Activated T-cell treated with anti-CD3 and anti-CD28 coated beads, Interleukin-2, amount 50 U/mL, for 4 hours (primary cell): ENCODE results near the gene SETBP1. TPM values are rescaled to one million over a fixed set of nuclear protein-coding genes. Genes with fewer than 3 reads are reported as not detected.

Source experiments
- ATAC-seq, 2 donors: fragments of 200-7000 bp; cut with Tn5 transposase; one replicate each; pipeline ENCODE4 v1.10.0; 2021
- DNase-seq: peaks from one replicate; pipeline ENCODE4 v3.0.0-alpha.2; 2020
- H3K27me3 Mint-ChIP-seq: one replicate; pipeline ENCODE4 v1.8.0; 2021; ENCODE audit warnings: low read depth, mixed read lengths
- H3K36me3 Mint-ChIP-seq: one replicate; pipeline ENCODE4 v1.8.0; 2022; ENCODE audit warnings: mixed read lengths; ENCODE audit not compliant: insufficient read depth
- H3K4me1 Mint-ChIP-seq: one replicate; pipeline ENCODE4 v1.8.0; 2021; ENCODE audit warnings: low read depth, mixed read lengths
- H3K4me3 Mint-ChIP-seq: one replicate; pipeline ENCODE4 v1.8.0; 2021; ENCODE audit warnings: mild to moderate bottlenecking, moderate library complexity, mixed read lengths
- H3K9me3 Mint-ChIP-seq: one replicate; pipeline ENCODE4 v1.8.0; 2021; ENCODE audit warnings: mixed read lengths
- total RNA-seq, 3 donors: library from RNA; stranded (reverse); gene quantifications; one replicate each; pipeline ENCODE4 v1.2.1, GENCODE V29; 2021

The SETBP1 gene
- total RNA-seq, 3 donors from 2014 or later, result 6.2 to 9.2 (median 7.6) TPM

DNA sequence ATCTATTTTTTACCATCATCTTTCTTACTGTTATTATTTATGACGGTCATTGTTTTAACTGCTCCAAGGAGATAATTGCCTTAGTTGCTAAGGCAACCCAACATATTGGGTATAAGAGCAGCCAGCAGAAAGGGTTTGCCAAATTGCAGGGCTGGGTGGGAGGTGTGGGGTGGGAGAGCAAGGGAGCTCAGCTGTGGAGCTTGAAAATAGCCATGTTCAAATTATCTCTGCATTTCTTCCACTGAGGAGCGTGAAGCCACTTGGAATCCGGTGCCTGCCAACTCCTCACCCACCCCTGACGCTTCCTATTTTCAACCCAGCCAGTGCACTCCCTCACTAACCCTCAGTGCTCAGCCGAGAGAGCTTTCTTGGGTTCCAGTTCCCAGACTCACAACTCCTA, 60.8 kb downstream of the SETBP1 start:
- H3K9me3 Mint-ChIP-seq, result no peaks in the 10 kb centered on the region
- no peaks in the 10 kb centered on the region for H3K36me3 Mint-ChIP-seq
- no peaks in the 10 kb centered on the region for H3K4me1 Mint-ChIP-seq
- no peak for ATAC-seq
- no peak for DNase-seq
- peaks cover 4% of the 10 kb centered on the region for H3K27me3 Mint-ChIP-seq
- no peak overlapping the region for H3K4me3 Mint-ChIP-seq

DNA sequence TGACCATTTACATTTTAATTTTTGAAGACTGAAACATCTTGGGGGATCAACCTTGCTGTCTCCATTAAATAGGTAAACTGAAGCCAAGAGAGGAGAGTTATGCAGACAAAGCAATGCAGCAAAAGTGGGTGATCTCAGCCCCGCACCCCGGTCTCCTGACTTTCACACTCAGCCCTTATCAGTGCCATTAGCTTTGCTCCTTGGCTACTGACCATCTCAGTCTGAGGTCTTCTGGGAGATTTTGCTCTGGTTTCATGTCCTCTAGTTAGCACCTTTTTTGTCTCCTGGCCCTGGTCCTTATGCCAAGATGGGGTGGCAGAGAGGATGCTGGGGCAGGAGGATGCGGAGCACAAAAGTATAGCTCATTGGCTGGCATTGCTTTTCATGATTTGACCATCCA, 61.4 kb downstream of the SETBP1 start:
- DNase-seq, result no peak
- H3K4me1 Mint-ChIP-seq, result no peaks in the 10 kb centered on the region
- no peak for ATAC-seq
- H3K36me3 Mint-ChIP-seq, result no peaks in the 10 kb centered on the region
- H3K4me3 Mint-ChIP-seq, result no peak overlapping the region
- H3K27me3 Mint-ChIP-seq, result peaks cover 4% of the 10 kb centered on the region
- no peaks in the 10 kb centered on the region for H3K9me3 Mint-ChIP-seq

DNA sequence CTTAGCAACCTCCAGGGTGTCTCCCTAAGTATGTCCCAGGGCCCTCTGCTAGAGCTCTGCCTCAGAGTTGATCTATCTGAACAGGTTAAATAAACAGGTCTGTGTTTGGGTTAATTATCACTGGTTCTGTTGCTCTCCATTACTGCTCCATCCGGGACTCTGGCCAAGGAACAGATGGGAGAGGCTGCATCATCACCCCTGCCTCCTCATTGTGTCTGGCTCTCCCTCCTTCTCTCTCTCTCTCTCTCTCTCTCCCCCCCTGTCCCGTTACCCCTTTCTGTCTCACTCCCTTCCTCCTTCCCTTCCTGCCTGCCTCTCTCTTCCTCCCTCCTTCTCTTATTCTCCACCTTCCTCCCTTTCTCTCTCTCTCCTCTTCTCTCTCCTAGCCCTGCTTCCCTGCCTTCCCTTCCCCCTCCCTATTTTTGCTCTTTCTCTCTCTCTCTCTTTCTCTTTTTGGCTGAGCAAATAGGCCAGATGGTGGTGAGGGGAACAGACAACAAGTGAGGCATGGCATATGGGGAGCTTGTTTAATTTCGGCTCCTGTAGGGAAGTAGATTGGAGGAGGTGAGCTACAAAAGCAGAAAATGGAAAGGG, 62.1 kb downstream of the SETBP1 start:
- Mint-ChIP-seq H3K4me3 (no peak overlapping the region), H3K4me1 (no peaks in the 10 kb centered on the region), H3K36me3 (no peaks in the 10 kb centered on the region), H3K9me3 (no peaks in the 10 kb centered on the region), H3K27me3 (peaks cover 4% of the 10 kb centered on the region)
- DNase-seq (no peak), ATAC-seq (no peak)

DNA sequence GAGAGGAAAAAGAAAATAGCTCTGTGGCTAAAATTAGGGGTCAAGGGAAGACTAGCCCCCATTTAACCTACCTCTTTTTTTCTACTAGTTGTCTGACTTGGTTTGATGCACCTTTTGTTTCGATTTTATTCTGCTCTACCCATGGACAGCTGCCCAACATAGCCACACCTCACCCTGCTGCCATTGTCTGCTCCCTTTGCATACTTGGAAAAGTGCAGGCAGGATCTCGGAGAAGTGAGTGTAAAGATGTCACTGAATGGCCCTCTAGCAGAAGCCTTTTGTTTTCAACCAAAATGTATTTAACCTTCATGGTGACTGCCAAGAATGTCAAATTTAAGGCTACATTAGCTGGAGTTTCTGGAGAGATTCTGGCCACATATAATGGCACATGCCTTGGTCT, 62.9 kb downstream of the SETBP1 start:
- H3K36me3 Mint-ChIP-seq, result no peaks in the 10 kb centered on the region
- H3K4me3 Mint-ChIP-seq, result no peak overlapping the region
- DNase-seq, result no peak
- H3K9me3 Mint-ChIP-seq, result no peaks in the 10 kb centered on the region
- peaks cover 4% of the 10 kb centered on the region for H3K27me3 Mint-ChIP-seq
- no peak for ATAC-seq
- H3K4me1 Mint-ChIP-seq, result no peaks in the 10 kb centered on the region

DNA sequence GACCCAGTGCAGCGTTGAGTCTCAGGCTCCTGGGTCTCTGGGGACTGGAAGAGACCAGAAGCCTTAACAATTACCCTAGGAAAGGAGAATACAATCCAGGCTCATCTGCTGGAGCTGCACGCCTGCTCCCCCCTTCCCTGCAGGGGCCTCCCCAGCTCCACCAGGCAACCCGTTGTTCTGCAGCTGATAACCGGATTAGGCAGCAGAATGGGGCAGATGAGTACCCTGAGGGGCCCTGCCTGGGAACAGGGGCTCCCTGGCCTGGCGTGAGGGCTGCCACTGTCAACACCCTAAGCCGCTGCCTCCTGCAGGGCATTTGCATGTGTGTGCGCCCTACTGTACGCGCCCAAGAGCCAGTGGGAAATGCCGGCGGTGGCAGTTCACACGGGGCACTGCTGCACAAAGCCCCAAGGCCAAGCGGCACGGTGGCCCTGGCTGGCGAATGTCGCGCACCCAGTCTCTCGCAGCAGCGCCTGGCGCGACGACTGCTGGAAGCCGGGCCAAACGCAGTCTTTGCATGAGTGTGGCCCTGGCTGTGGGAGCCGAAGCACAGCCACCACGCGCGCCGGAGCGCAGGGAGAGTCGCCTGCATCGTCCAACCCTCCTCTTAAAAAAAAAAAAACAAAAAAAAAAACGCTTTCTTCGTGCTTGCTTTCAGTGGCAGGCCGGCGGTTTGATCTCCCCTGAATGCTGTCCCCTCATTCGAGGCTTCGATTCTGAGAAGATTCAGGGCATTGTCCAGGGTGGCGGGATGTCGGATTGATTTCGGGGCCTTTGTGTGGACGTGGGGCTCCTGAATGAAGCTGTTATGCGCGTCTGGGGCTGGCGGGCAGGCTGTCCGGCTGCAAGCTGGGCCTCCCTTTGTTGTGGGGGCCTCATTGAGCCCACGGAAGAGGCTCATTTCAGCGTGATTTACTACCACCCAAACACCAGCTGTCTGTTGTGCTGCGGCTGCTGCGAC, 63.8 kb downstream of the SETBP1 start:
- ATAC-seq, result no peak
- H3K27me3 Mint-ChIP-seq, result peaks cover 4% of the 10 kb centered on the region
- DNase-seq, result no peak
- no peaks in the 10 kb centered on the region for H3K36me3 Mint-ChIP-seq
- no peaks in the 10 kb centered on the region for H3K9me3 Mint-ChIP-seq
- H3K4me1 Mint-ChIP-seq, result no peaks in the 10 kb centered on the region
- H3K4me3 Mint-ChIP-seq, result no peak overlapping the region

DNA sequence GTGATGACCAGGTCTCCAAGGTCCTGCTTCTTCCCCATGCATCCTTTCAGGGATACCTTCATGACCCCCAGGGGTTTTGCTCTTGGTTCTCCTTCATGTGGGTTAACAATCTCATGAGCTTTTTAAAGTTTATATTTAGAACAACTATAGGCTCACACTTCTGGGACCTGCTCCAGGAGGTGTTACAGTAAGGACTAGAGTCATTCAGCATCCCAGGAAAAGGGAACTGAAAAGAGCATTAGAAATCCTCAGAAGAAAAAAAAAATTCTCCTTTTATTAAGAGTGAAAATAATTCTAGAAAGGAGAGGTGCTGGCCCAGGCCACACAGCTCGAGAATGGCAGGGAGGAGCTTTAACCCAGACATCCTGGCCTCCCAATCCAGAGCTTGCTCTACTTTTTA, 66.5 kb downstream of the SETBP1 start:
- no peak overlapping the region for H3K4me3 Mint-ChIP-seq
- no peaks in the 10 kb centered on the region for H3K36me3 Mint-ChIP-seq
- H3K9me3 Mint-ChIP-seq, result no peaks in the 10 kb centered on the region
- no peak for DNase-seq
- no peak for ATAC-seq
- no peaks in the 10 kb centered on the region for H3K27me3 Mint-ChIP-seq
- H3K4me1 Mint-ChIP-seq, result peaks cover 6% of the 10 kb centered on the region

DNA sequence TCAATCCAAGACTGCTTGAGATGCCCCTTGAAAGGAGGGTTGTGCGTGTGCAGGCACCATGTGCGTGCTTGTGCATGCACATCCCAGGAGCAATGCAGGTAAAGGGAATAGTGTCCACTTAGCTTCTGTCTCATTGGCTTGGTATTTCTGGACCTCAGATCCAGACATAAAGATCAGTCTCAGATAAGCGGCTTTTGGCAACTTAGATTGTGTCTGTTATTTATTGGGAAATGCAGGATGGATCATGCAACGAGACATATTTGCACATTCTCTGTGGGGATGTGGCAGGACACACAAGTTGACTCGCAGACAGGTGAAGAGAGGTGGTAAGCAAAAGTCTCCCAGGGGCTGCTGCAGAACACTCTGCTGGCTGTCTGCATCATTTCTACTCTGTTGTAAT, 67.9 kb downstream of the SETBP1 start:
- no peak overlapping the region for H3K4me3 Mint-ChIP-seq
- peaks cover 6% of the 10 kb centered on the region for H3K4me1 Mint-ChIP-seq
- no peaks in the 10 kb centered on the region for H3K36me3 Mint-ChIP-seq
- no peaks in the 10 kb centered on the region for H3K9me3 Mint-ChIP-seq
- H3K27me3 Mint-ChIP-seq, result no peaks in the 10 kb centered on the region
- no peak for DNase-seq
- ATAC-seq, result no peak

DNA sequence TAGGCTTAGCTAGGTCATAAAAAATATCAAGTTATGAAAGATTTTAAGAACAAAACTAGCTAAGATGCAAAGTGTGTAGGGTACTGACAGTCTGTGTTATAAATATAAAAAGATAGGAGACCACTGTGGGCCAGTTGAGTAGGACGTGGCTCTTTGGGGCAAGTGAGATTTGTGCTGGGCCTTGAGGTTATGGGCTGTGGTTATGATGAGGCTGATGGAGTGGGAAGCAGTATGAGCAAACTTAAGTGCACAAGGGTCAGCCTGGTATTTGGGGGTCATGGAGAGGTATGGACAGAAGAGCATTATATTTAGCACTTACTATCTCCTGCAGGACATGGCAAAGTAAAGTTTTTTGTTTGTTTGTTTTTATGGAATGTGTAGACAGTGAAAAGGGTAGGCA, 70.1 kb downstream of the SETBP1 start:
- no peaks in the 10 kb centered on the region for H3K9me3 Mint-ChIP-seq
- DNase-seq (no peak), ATAC-seq (no peak)
- H3K4me1 Mint-ChIP-seq, result peaks cover 6% of the 10 kb centered on the region
- H3K4me3 Mint-ChIP-seq, result no peak overlapping the region
- no peaks in the 10 kb centered on the region for H3K27me3 Mint-ChIP-seq
- H3K36me3 Mint-ChIP-seq, result no peaks in the 10 kb centered on the region

DNA sequence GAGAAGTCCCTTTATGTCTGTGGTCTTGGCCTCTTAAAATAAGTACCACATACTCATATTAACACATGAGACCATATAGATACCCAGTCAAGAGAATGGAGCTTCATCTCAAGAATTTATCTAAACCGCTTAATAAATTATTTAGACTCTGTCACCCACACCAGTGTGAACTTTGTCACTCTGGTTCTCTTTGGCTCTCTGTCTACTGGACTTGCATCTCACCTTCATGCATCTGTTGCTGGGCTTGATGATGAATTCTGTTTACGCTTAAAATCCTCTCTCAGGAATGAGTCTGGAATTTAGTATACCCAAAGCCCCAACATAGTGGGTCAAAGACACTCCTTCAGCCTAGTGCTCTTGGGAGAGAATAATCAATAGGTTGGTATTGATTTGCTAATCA, 73.9 kb downstream of the SETBP1 start:
- no peak for ATAC-seq
- H3K4me1 Mint-ChIP-seq, result peaks cover 27% of the 10 kb centered on the region
- peaks cover 4% of the 10 kb centered on the region for H3K36me3 Mint-ChIP-seq
- no peak for DNase-seq
- no peaks in the 10 kb centered on the region for H3K9me3 Mint-ChIP-seq
- H3K27me3 Mint-ChIP-seq, result no peaks in the 10 kb centered on the region
- H3K4me3 Mint-ChIP-seq, result no peak overlapping the region

DNA sequence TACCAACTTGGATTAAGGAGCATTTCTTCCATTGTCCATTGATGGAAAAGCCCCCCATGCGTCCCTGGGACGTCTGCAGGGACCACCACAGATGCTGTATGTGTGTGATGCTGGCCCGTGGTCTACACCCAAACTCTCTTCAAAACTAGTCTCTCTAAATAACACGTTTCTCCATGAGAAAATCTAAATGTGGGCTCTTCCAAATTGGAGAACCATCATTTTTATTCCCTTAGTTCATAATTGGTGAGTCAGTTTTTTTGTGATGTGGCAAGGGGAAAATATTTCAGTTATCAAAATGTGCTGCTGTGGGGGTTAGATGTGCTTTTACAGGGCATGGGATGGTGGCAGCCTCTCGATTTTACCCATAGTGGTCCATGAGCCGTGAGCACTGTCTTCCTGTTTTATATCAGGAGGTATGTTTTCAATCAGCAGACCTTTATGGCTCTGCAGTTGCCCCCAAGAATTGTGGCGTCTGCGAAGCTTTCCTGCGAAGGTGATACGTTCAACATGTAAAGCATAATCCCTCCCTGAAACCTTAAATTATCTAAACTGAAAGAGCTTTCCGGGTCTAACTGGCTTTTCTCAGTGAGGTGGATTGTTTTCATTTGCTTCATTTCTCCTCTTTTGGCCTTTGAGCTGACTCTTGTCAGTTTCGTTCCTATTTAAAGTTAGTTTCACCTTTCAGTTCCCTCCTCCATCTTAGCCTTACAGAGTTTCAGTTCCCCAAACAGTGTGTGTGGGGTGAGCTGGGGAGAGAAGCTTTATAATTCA, 78.4 kb downstream of the SETBP1 start:
- peaks cover 6% of the 10 kb centered on the region for H3K36me3 Mint-ChIP-seq
- no peaks in the 10 kb centered on the region for H3K27me3 Mint-ChIP-seq
- ATAC-seq, result peak; percentile 90 to 91
- H3K4me3 Mint-ChIP-seq, result peak overlapping the region; percentile 51
- no peak for DNase-seq
- H3K9me3 Mint-ChIP-seq, result no peaks in the 10 kb centered on the region
- peaks cover 36% of the 10 kb centered on the region for H3K4me1 Mint-ChIP-seq

DNA sequence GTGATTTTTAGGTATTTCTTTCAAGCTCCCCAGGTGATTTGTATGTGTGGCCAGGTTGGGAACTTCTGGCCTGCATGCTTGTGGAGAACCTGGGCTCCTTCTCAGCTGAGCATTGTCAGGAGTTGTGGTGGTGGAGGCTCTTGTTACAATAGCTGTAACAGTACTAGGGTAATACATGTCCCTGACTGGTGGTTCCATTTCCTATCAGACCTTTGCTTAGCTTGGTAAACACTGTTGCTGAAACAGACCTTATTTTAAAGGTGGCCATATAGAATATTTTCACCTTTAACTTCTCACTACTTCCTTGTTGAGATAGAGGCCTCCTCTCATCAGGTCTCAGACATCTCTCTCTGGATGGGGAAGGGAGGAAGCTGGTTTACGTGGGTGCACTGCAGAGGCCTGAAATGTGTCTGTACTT, 79.2 kb downstream of the SETBP1 start:
- H3K4me3 Mint-ChIP-seq, result peak overlapping the region; percentile 51

DNA sequence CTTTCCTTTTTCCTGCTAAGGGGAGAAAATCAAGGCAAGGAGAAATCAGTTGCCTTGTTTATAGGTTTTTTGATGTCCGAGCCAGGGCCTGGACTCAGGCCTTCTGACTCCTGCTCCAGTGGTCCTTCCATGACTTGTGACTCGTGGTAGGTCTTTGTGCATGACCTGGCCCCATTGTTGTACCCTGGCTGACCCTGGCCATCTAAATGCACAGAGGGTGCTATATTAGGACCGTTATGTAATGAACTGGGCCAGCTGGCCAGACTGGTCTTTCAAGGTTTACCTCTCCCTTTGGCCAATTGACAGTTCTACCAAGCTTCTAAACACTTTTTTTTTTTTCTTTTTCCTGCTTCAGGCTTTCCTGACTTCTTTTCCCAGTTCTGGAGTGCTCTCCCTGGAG, 81.1 kb downstream of the SETBP1 start:
- no peak overlapping the region for H3K4me3 Mint-ChIP-seq
- H3K9me3 Mint-ChIP-seq, result no peaks in the 10 kb centered on the region
- DNase-seq, result no peak
- H3K27me3 Mint-ChIP-seq, result no peaks in the 10 kb centered on the region
- H3K4me1 Mint-ChIP-seq, result peaks cover 36% of the 10 kb centered on the region
- peaks cover 6% of the 10 kb centered on the region for H3K36me3 Mint-ChIP-seq
- ATAC-seq, result no peak

More for the DNA sequence above, 79.2 kb downstream of the SETBP1 start:
- ATAC-seq, result peak in 1 of 2 donors; percentile 27
- no peak for DNase-seq
- Mint-ChIP-seq H3K36me3 (peaks cover 6% of the 10 kb centered on the region), H3K4me1 (peaks cover 36% of the 10 kb centered on the region), H3K9me3 (no peaks in the 10 kb centered on the region), H3K27me3 (no peaks in the 10 kb centered on the region)

DNA sequence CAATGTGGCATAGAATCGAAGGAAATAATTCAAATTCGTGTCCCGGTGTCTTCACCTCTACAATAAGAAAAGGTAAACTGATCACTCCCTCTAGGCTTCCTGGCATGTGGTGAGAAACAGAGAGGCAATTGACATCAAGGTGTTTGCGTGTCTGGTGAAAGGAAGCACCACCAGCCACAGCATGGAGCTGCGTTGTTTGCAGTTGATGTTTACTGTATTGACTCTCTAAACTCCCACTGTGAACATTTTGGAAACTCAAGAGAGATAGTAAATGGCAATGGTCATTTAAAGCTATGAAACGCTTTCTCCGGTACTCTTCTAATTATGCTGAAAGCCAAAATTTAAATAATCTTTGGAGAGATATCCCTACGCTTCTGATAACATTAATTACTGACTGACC, 82.6 kb downstream of the SETBP1 start:
- ATAC-seq, result no peak
- DNase-seq, result no peak
- no peaks in the 10 kb centered on the region for H3K27me3 Mint-ChIP-seq
- peaks cover 27% of the 10 kb centered on the region for H3K4me1 Mint-ChIP-seq
- H3K36me3 Mint-ChIP-seq, result peaks cover 6% of the 10 kb centered on the region
- no peak overlapping the region for H3K4me3 Mint-ChIP-seq
- H3K9me3 Mint-ChIP-seq, result no peaks in the 10 kb centered on the region

DNA sequence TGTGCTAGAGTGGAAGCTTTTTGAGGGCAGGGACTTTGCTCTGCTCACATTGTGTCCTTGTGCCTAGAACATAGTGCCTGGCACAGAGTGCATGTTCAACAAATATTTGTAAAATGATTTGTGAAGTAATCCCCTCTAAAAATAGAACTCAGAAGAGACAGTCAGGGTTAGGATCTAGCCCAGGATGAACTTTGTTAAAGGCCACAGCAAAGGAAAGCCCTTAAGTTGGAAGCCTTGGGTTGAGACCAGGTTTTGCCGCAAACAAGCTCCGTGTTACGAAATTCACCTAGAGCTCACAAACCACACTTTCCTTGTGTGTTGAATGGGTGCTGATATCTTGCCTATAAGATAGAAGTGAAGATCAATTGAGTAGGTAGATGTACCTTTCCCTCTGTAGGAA, 84.2 kb downstream of the SETBP1 start:
- Mint-ChIP-seq H3K4me1 (peaks cover 13% of the 10 kb centered on the region), H3K9me3 (no peaks in the 10 kb centered on the region), H3K36me3 (peaks cover 2% of the 10 kb centered on the region), H3K4me3 (no peak overlapping the region), H3K27me3 (no peaks in the 10 kb centered on the region)
- DNase-seq, result no peak
- ATAC-seq, result no peak
